HuH-7 (cell line): ENCODE results near the gene NPM1.
"Not testable (repeated sequence)": the region's sequence is repeated elsewhere in the genome, so short reads cannot be mapped to it uniquely, and the experiment has no call there.

Experiments
- DNase-seq: peaks from one replicate; pipeline ENCODE4 v3.0.0; 2011; ENCODE audit warnings: low spot score

The NPM1 gene

GRCh38 chr5:171413153-171413910 is 25.7 kb downstream of the NPM1 start:
- no peak for DNase-seq

- not testable (repeated sequence) for DNase-seq
Measured at GRCh38 chr5:171413993-171414392, 26.3 kb downstream of the NPM1 start.

- DNase-seq: no peak
Measured at GRCh38 chr5:171415115-171415730, 27.6 kb downstream of the NPM1 start.

- no peak for DNase-seq
Measured at GRCh38 chr5:171416160-171417049, 28.8 kb downstream of the NPM1 start.

DNA sequence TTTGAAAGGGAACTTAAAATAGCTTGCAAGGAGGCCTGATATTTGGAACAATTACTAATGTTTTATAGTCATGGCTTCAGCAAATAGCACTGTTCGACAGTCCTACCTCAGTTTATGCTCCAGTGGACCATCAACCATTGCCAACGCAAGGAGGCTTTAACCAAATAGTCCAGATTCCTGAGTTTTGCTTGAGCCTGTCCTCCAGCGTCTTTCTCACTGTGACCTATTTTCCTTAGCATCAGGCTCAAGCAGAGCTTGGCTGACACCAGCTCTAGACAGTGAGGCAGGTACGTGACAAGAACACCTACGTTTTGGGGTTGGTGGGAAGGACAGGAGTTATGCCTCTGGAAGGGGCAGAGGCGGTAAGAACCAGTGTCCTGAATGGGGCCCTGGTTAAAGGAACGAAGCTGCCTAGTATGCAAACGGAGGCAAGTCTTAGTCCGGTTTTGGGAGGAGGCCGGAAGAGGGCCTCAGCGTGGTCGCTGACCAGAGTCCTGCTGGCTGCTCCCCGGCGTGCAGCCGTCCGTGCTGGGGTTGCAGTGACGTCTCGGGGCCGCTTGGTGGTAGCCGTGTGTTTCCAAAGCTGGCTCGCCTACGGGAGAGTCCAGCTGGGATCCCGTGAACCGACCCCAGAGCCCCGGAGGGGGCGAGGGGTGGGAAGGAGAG is 30.8 kb downstream of the NPM1 start:
- peak; percentile 97 for DNase-seq

GRCh38 chr5:171418982-171419687 is 31.5 kb downstream of the NPM1 start, which contains the start of gene FGF18:
Gene FGF18, plus strand, starts transcription at chr5:171419647. Its CDS starts 553 bp downstream, at chr5:171420200.
- DNase-seq: peak; percentile 41

DNA sequence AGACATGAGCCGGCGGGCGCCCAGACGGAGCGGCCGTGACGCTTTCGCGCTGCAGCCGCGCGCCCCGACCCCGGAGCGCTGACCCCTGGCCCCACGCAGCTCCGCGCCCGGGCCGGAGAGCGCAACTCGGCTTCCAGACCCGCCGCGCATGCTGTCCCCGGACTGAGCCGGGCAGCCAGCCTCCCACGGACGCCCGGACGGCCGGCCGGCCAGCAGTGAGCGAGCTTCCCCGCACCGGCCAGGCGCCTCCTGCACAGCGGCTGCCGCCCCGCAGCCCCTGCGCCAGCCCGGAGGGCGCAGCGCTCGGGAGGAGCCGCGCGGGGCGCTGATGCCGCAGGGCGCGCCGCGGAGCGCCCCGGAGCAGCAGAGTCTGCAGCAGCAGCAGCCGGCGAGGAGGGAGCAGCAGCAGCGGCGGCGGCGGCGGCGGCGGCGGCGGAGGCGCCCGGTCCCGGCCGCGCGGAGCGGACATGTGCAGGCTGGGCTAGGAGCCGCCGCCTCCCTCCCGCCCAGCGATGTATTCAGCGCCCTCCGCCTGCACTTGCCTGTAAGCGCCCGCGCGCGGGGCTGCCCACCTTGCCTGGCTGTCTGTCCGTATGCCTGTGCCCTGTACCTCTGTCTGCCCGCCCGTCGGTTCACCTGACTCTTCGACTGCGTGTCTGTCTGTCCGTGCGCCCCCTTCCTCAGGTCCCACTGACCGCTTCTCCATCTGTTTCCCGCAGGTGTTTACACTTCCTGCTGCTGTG is 32.2 kb downstream of the NPM1 start:
- DNase-seq: peak; percentile 64

GRCh38 chr5:171420431-171421241 is 33.0 kb downstream of the NPM1 start:
- DNase-seq: no peak

- DNase-seq: no peak
Measured at GRCh38 chr5:171421331-171422262, 33.9 kb downstream of the NPM1 start.

DNA sequence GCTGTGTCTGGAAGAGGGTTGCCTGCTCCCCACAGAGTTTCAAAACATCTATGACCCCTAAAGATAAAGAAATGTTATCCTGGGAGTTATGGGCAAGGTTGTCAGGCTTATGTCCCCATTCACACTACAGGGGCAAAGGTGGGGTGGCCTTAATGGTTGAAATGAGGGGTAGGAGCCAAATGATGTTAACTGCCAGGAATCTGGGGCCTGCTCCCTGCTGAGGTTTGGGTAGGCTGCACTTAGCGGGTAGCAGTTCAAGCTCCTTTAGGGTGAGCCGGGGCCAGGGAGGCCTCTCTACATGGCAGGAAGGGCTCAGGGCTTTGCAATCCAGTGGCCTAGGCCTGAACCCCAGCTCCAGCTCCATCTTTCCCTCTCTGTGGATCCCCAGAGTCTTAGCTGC is 34.8 kb downstream of the NPM1 start:
- DNase-seq: no peak

DNA sequence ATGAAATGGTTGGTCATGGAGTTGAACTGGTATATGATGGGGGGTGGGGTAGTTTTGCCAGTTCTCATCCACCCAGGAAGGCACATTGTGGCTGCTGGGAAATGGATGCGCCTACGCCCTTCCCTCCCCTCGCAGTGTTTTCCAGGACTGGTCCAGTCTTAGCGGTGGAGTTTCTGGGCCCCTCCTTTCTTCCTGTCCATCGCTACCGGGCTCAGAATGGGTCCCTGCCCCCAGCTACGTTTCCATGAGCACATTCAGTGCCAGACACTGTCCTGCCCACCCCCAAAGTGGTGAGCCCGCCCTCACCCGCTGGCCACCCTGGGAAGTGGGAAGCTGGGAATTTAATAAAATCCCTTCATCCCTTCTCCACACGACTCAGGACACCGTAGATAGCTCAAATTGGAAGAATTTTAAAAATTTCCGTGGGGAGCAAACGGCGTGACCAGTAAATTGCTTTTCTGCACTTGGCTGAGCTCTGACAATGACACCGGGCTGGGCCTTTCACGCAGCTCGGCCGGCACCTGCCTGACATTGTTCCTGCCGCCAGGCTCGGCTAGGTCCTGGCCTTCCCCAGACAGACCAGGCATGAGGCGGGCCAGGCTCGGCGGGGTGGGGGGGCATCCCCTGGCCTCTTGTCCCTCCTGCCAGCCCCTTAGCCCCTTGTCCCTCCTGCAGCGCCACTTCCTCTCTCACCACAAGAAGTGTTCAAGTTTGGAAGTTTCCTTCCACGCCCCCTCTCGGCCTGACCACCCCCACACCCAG is 35.4 kb downstream of the NPM1 start:
- no peak for DNase-seq

DNA sequence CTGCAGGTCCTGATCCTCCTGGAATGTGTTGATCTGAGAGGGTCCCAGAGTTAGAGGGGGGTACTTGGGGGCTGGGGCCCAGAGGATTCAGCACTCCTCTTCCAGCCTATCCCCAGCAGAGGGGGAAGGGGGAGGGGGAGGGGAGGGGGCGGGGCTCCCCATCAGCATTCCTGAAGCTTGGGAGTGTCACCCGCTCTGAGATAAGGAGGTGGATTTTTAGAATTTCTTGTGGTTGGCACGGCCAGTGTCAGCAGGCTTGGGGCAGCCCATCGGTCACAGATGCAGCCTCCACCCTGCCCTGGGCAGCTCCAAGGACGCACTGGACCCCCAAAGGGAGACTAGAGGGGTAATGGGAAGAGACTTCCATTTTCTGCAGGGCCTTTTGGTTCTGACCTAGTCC is 37.1 kb downstream of the NPM1 start:
- no peak for DNase-seq

DNA sequence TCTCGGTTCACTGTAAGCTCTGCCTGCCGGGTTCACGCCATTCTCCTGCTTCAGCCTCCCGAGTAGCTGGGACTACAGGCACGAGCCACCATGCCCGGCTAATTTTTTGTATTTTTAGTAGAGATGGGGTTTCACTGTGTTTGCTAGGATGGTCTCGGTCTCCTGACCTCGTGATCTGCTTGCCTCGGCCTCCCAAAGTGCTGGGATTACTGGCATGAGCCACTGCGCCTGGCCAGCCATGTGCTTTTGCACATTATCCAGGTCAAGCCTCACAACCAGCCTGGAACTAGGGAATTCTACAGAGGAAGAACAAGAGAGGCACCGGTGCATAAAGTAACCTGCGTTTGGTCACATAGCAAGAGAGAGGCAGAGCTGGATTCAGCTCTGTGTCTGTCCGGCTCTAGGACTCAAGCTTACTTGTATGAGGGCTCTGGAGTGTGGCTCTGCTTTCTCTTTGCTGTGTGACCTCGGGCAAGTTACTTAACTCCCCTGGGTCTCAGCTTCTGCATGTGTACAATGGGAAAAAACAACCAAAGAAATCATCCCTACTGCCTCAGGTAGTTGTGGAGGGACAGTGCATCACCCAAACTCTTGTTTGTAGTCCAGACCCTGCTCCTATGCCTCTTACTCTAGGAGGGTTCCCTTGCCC is 38.1 kb downstream of the NPM1 start:
- DNase-seq: no peak

GRCh38 chr5:171426266-171426665 is 38.6 kb downstream of the NPM1 start:
- DNase-seq: no peak

DNA sequence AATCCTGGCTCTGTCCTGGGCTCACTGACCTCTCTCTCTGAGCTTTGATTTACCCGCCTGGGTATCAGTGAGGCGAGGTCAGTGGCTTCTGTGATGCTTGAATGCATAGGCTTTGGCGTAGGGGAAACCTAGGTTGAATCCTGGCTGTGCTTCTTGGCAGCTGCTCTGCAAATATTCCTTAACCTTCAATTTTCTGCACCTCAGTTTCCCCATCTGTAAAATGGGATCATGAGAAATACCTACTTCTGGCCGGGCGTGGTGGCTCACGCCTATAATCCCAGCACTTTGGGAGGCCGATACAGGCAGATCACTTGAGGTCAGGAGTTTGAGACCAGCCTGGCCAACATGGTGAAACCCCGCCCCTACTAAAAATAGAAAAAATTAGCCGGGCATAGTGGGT is 39.0 kb downstream of the NPM1 start:
- DNase-seq: no peak

GRCh38 chr5:171427318-171428167 is 39.9 kb downstream of the NPM1 start:
- no peak for DNase-seq
